Stimulated activated CD8-positive, alpha-beta memory T cell treated with anti-CD3 and anti-CD28 coated beads, Interleukin-15, amount 100 ng/mL, for 1 hour (primary cell): ENCODE measurements around the gene SLC13A5.
"Not testable (repeated sequence)": the region's sequence is repeated elsewhere in the genome, so short reads cannot be mapped to it uniquely, and the experiment has no call there.

ENCODE experiments used
- DNase-seq: peaks from one replicate; pipeline ENCODE4 v3.0.0-alpha.2; 2020; ENCODE audit warnings: low read depth

SLC13A5 gene

GRCh38 chr17:6711081-6711674 is 2.0 kb downstream of the SLC13A5 start:
- no peak for DNase-seq

- DNase-seq: no peak
These were observed 2.9 kb downstream of the SLC13A5 start for GRCh38 chr17:6710317-6710716.

- no peak for DNase-seq
These were observed 4.7 kb downstream of the SLC13A5 start for GRCh38 chr17:6708357-6708961.

- DNase-seq: no peak
These were observed 6.2 kb downstream of the SLC13A5 start for GRCh38 chr17:6706996-6707395.

GRCh38 chr17:6706499-6706898 is 6.7 kb downstream of the SLC13A5 start:
- no peak for DNase-seq

- no peak for DNase-seq
These were observed 8.6 kb downstream of the SLC13A5 start for GRCh38 chr17:6704470-6705052.

GRCh38 chr17:6703751-6704150 is 9.4 kb downstream of the SLC13A5 start:
- DNase-seq: no peak

- DNase-seq: no peak
These were observed 10.5 kb downstream of the SLC13A5 start for GRCh38 chr17:6702567-6703215.

GRCh38 chr17:6701719-6702118 is 11.4 kb downstream of the SLC13A5 start:
- DNase-seq: no peak

- no peak for DNase-seq
These were observed 12.2 kb downstream of the SLC13A5 start for GRCh38 chr17:6700948-6701307.

GRCh38 chr17:6699997-6700947 is 12.9 kb downstream of the SLC13A5 start:
- DNase-seq: no peak

GRCh38 chr17:6698004-6698403 is 15.2 kb downstream of the SLC13A5 start:
- no peak for DNase-seq

GRCh38 chr17:6696906-6697305 is 16.3 kb downstream of the SLC13A5 start:
- DNase-seq: no peak

- DNase-seq: no peak
These were observed 17.6 kb downstream of the SLC13A5 start for GRCh38 chr17:6695565-6695964.

- no peak for DNase-seq
These were observed 18.1 kb downstream of the SLC13A5 start for GRCh38 chr17:6695051-6695450.

GRCh38 chr17:6691958-6692357 is 21.2 kb downstream of the SLC13A5 start:
- DNase-seq: not testable (repeated sequence)

- no peak for DNase-seq
These were observed 21.6 kb downstream of the SLC13A5 start for GRCh38 chr17:6691546-6691945.

GRCh38 chr17:6690641-6691040 is 22.5 kb downstream of the SLC13A5 start:
- no peak for DNase-seq

GRCh38 chr17:6688944-6689343 is 24.2 kb downstream of the SLC13A5 start:
- DNase-seq: no peak

- no peak for DNase-seq
These were observed 27.1 kb downstream of the SLC13A5 start for GRCh38 chr17:6686026-6686425.

GRCh38 chr17:6684881-6685767 is 28.0 kb downstream of the SLC13A5 start:
- DNase-seq: no peak
